ENCODE data around the gene ERCC2. TPM values are rescaled to one million over a fixed set of nuclear protein-coding genes. Genes with fewer than 3 reads are reported as not detected.
"Not testable (repeated sequence)": the region's sequence is repeated elsewhere in the genome, so short reads cannot be mapped to it uniquely, and the experiment has no call there.

The ERCC2 gene
- 30.9 and 33.6 TPM in 2 replicates for total RNA-seq

DNA sequence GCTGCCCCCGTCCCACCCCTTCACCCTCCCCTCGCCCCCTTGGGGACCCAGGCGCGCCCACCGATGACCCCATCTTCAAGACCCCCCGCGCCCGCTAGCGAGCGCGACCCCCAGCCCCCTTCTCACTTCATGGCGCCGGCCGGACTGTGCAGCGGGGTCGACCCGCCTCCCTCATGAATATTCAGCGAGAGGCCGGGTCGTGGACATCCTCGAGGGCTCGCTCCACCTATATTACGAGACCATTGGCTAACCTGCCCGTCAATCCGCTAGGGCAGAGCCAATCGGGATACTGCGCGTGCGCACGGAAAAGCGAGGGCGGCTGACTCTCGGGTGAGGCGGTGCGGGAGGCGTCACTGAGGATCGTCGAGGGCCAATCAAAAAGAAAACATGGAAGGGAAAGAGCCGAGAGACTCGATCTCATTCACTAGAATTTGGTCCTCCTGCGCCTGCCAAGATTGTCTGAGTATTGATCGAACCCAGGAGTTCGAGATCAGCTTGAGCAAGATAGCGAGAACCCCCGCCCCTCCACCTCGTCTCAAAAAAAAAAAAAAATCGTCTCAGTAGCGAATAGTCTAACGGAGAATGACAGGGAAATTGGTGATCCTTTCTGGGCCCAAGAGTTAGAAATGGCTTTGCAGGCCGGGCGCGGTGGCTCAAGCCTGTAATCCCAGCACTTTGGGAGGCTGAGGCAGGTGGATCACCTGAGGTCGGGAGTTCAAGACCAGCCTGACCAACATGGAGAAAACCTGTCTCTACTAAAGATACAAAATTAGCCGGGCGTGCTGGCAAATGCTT, at the start of gene ERCC2:
TSS of gene ERCC2 (minus strand) at position 164 of the 795 bp plus-strand sequence. CDS start at position 131, 33 bp downstream.
- DNase-seq: peak; percentile 100
- H3K36me3 Mint-ChIP-seq (ENCODE audit: low read depth): peaks cover 4% of the 10 kb centered on the region
- peaks cover 17% of the 10 kb centered on the region for H3K4me1 Mint-ChIP-seq
- intact Hi-C loops (cut with micrococcal nuclease): loop anchor here (1.0 kb wide), 1 partner anchor 35 kb away; the partner anchor contains the start of gene PPP1R13L
- H3K4me3 Mint-ChIP-seq: peak within 1 kb of the TSS; percentile 91
- H3K27me3 Mint-ChIP-seq: no peaks in the 10 kb centered on the region
- peak within 1 kb of the TSS; percentile 99 for H3K27ac Mint-ChIP-seq
- no peaks in the 10 kb centered on the region for H3K9me3 Mint-ChIP-seq

GRCh38 chr19:45419895-45420294, 49.5 kb upstream of the ERCC2 start:
- H3K36me3 Mint-ChIP-seq (ENCODE audit: low read depth): peaks cover 52% of the 10 kb centered on the region
- H3K9me3 Mint-ChIP-seq: no peaks in the 10 kb centered on the region
- H3K27ac Mint-ChIP-seq: no peak overlapping the region
- peak overlapping the region; percentile 56 for H3K4me3 Mint-ChIP-seq
- intact Hi-C loops (cut with micrococcal nuclease): loop anchor here (5.0 kb wide), 1 partner anchor 222 kb away; no protein-coding TSS in a partner anchor
- H3K4me1 Mint-ChIP-seq: peaks cover 46% of the 10 kb centered on the region
- DNase-seq: no peak
- H3K27me3 Mint-ChIP-seq: no peaks in the 10 kb centered on the region

DNA sequence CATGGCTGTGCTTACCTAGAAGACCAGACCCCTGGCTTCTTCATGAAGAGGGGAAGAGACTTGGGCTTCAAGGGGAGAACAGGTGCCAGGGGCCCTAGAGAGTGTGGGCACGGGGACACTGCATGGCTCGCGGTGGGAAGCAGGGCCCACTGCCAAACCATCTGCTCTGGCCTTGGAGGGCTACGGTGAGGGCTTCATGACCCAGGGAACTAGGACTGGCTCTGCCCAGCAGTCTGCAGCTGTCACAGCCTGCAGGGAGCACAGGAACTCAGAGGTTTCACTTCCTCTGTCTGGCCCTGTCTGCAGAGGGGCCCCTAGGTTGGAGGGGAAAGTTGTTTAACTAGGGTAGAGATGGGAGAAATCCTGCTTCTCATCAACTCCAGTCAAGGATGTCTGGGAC, 49.0 kb upstream of the ERCC2 start:
- H3K9me3 Mint-ChIP-seq: no peaks in the 10 kb centered on the region
- peak overlapping the region; percentile 53 for H3K27ac Mint-ChIP-seq
- intact Hi-C loops (cut with micrococcal nuclease): no loop called here
- DNase-seq: peak; percentile 75
- peak overlapping the region; percentile 56 for H3K4me3 Mint-ChIP-seq
- peaks cover 57% of the 10 kb centered on the region for H3K36me3 Mint-ChIP-seq (ENCODE audit: low read depth)
- H3K27me3 Mint-ChIP-seq: no peaks in the 10 kb centered on the region
- H3K4me1 Mint-ChIP-seq: peaks cover 43% of the 10 kb centered on the region

- DNase-seq: no peak
- H3K36me3 Mint-ChIP-seq (ENCODE audit: low read depth): peaks cover 62% of the 10 kb centered on the region
- H3K9me3 Mint-ChIP-seq: no peaks in the 10 kb centered on the region
- no peak overlapping the region for H3K27ac Mint-ChIP-seq
- peaks cover 38% of the 10 kb centered on the region for H3K4me1 Mint-ChIP-seq
- H3K4me3 Mint-ChIP-seq: peak overlapping the region; percentile 56
- intact Hi-C loops (cut with micrococcal nuclease): no loop called here
- H3K27me3 Mint-ChIP-seq: no peaks in the 10 kb centered on the region
Observed at GRCh38 chr19:45418802-45419201, 48.4 kb upstream of the ERCC2 start.

DNA sequence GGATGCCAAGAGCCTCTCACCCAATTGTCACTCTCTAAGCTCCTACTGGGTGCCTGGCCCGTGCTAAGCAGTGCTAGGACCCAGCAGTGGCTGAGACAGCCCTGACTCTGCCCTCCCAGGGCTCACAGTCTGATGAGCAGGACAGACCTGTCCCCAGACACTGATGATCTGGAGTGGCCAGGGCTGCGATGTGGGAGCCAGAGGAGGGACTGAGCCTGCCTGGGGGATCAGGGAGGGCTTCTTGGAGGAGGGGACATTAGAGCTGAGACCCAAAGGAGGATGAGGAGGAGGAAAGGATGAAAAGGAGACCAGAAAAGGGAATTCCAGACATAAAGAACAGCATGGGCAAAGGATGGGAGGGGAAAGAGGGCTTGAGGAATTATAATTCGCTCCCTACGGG, 46.8 kb upstream of the ERCC2 start:
- peaks cover 65% of the 10 kb centered on the region for H3K36me3 Mint-ChIP-seq (ENCODE audit: low read depth)
- no peak overlapping the region for H3K27ac Mint-ChIP-seq
- DNase-seq: no peak
- H3K4me3 Mint-ChIP-seq: no peak overlapping the region
- intact Hi-C loops (cut with micrococcal nuclease): no loop called here
- H3K9me3 Mint-ChIP-seq: no peaks in the 10 kb centered on the region
- peaks cover 25% of the 10 kb centered on the region for H3K4me1 Mint-ChIP-seq
- H3K27me3 Mint-ChIP-seq: no peaks in the 10 kb centered on the region

GRCh38 chr19:45414468-45414867, 44.1 kb upstream of the ERCC2 start:
- H3K27me3 Mint-ChIP-seq: no peaks in the 10 kb centered on the region
- H3K4me1 Mint-ChIP-seq: peaks cover 10% of the 10 kb centered on the region
- H3K9me3 Mint-ChIP-seq: no peaks in the 10 kb centered on the region
- no peak for DNase-seq
- peaks cover 63% of the 10 kb centered on the region for H3K36me3 Mint-ChIP-seq (ENCODE audit: low read depth)
- H3K4me3 Mint-ChIP-seq: no peak overlapping the region
- peak overlapping the region; percentile 36 for H3K27ac Mint-ChIP-seq
- intact Hi-C loops (cut with micrococcal nuclease): no loop called here

- peaks cover 5% of the 10 kb centered on the region for H3K4me1 Mint-ChIP-seq
- H3K27me3 Mint-ChIP-seq: no peaks in the 10 kb centered on the region
- H3K4me3 Mint-ChIP-seq: no peak overlapping the region
- DNase-seq: no peak
- no peaks in the 10 kb centered on the region for H3K9me3 Mint-ChIP-seq
- H3K27ac Mint-ChIP-seq: no peak overlapping the region
- intact Hi-C loops (cut with micrococcal nuclease): no loop called here
- peaks cover 66% of the 10 kb centered on the region for H3K36me3 Mint-ChIP-seq (ENCODE audit: low read depth)
Observed at GRCh38 chr19:45413497-45413896, 43.1 kb upstream of the ERCC2 start.

DNA sequence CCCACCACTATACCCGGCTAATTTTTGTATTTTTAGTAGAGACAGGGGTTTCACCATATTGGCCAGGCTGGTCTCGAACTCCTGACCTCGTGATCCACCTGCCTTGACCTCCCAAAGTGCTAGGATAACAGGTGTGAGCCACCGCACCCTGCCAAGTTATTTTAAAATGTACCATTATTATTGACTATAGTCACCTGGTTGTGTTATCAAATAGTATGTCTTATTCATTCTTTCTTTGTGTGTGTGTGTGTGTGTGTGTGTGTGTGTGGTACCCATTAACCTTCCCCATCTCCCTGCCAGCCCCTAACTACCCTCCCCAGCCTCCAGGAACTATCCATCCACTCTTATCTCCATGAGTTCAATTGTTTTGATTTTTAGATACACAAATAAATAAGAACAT, 40.0 kb upstream of the ERCC2 start:
- intact Hi-C loops (cut with micrococcal nuclease); H3K27me3 Mint-ChIP-seq; DNase-seq; H3K4me3 Mint-ChIP-seq; H3K27ac Mint-ChIP-seq; H3K9me3 Mint-ChIP-seq: not testable (repeated sequence)
- Mint-ChIP-seq H3K36me3 (ENCODE audit: low read depth) (peaks cover 49% of the 10 kb centered on the region), H3K4me1 (peaks cover 13% of the 10 kb centered on the region)

GRCh38 chr19:45409557-45409920, 39.2 kb upstream of the ERCC2 start:
- DNase-seq: no peak
- intact Hi-C loops (cut with micrococcal nuclease): loop anchor here (5.0 kb wide), 1 partner anchor 1882 kb away; the partner anchor contains the start of gene ETHE1
- peaks cover 21% of the 10 kb centered on the region for H3K4me1 Mint-ChIP-seq
- H3K27me3 Mint-ChIP-seq: no peaks in the 10 kb centered on the region
- H3K9me3 Mint-ChIP-seq: no peaks in the 10 kb centered on the region
- peaks cover 45% of the 10 kb centered on the region for H3K36me3 Mint-ChIP-seq (ENCODE audit: low read depth)
- no peak overlapping the region for H3K27ac Mint-ChIP-seq
- H3K4me3 Mint-ChIP-seq: no peak overlapping the region

DNA sequence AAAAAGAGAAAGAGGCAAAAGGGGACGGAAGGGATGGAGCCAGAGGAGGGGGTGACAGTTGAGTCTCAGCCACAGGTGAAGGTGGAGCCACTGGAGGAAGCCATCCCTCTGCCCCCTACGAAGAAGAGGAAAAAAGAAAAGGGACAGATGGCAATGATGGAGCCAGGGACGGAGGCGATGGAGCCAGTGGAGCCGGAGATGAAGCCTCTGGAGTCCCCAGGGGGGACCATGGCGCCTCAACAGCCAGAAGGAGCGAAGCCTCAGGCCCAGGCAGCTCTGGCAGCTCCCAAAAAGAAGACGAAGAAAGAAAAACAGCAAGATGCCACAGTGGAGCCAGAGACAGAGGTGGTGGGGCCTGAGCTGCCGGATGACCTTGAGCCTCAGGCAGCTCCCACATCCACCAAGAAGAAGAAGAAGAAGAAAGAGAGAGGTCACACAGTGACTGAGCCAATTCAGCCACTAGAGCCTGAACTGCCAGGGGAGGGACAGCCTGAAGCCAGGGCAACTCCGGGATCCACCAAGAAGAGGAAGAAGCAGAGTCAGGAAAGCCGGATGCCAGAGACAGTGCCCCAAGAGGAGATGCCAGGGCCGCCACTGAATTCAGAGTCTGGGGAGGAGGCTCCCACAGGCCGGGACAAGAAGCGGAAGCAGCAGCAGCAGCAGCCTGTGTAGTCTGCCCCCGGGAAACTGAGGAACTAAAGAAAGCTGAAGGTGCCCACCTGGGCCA, 38.6 kb upstream of the ERCC2 start:
- intact Hi-C loops (cut with micrococcal nuclease): loop anchor here (5.0 kb wide), 1 partner anchor 1882 kb away; the partner anchor contains the start of gene ETHE1

GRCh38 chr19:45408121-45408520, 37.7 kb upstream of the ERCC2 start:
- Mint-ChIP-seq H3K36me3 (ENCODE audit: low read depth) (peaks cover 33% of the 10 kb centered on the region), H3K4me3 (peak overlapping the region; percentile 97), H3K27me3 (peaks cover 10% of the 10 kb centered on the region), H3K27ac (no peak overlapping the region), H3K4me1 (peaks cover 35% of the 10 kb centered on the region), H3K9me3 (no peaks in the 10 kb centered on the region)
- intact Hi-C loops (cut with micrococcal nuclease): loop anchor here (5.0 kb wide), 1 partner anchor 1881 kb away; the partner anchor contains the start of gene ETHE1
- no peak for DNase-seq

More for the DNA sequence above, 38.6 kb upstream of the ERCC2 start:
- no peak for DNase-seq
- peaks cover 27% of the 10 kb centered on the region for H3K4me1 Mint-ChIP-seq
- H3K36me3 Mint-ChIP-seq (ENCODE audit: low read depth): peaks cover 40% of the 10 kb centered on the region
- H3K27me3 Mint-ChIP-seq: peaks cover 1% of the 10 kb centered on the region
- H3K4me3 Mint-ChIP-seq: no peak overlapping the region
- H3K9me3 Mint-ChIP-seq: no peaks in the 10 kb centered on the region
- no peak overlapping the region for H3K27ac Mint-ChIP-seq

DNA sequence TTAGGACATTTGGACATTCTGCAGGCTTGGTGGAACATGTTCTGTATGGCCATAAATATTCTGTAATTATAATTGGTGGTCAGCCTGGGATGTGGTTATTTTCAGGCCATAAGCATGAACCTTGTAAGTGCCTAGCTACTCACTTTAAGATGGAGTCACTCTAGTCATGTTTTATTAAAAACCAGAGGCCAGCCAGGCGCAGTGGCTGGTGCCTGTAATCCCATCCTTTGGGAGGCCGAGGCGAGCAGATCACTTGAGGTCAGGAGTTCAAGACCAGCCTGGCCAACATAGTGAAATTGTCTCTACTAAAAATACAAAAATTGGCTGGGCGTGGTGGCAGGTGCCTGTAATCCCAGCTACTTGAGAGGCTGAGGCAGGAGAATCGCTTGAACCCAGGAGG, 37.2 kb upstream of the ERCC2 start:
- peaks cover 12% of the 10 kb centered on the region for H3K27me3 Mint-ChIP-seq
- peaks cover 36% of the 10 kb centered on the region for H3K4me1 Mint-ChIP-seq
- H3K4me3 Mint-ChIP-seq: peak overlapping the region; percentile 97
- not testable (repeated sequence) for H3K27ac Mint-ChIP-seq, H3K9me3 Mint-ChIP-seq, DNase-seq
- H3K36me3 Mint-ChIP-seq (ENCODE audit: low read depth): peaks cover 28% of the 10 kb centered on the region
- intact Hi-C loops (cut with micrococcal nuclease): loop anchor here (2.0 to 5.0 kb wide), 2 partner anchors 315 to 1880 kb away; partner anchors contain the start of genes ETHE1 and PPP1R37

GRCh38 chr19:45407091-45407375, 36.7 kb upstream of the ERCC2 start:
- intact Hi-C loops (cut with micrococcal nuclease): loop anchor here (2.0 to 5.0 kb wide), 2 partner anchors 314 to 1880 kb away; partner anchors contain the start of genes ETHE1 and PPP1R37
- Mint-ChIP-seq H3K4me1 (peaks cover 36% of the 10 kb centered on the region), H3K9me3 (no peaks in the 10 kb centered on the region), H3K27me3 (peaks cover 12% of the 10 kb centered on the region), H3K36me3 (ENCODE audit: low read depth) (peaks cover 25% of the 10 kb centered on the region), H3K4me3 (peak overlapping the region; percentile 97), H3K27ac (peak overlapping the region; percentile 89)
- DNase-seq: no peak

All from activated CD4-positive, alpha-beta T cell treated with anti-CD3 and anti-CD28 coated beads, Interleukin-2, amount 10 ng/mL, durations not matched to agents 24 days and 14 days (primary cell).